Hypothalamus (tissue), 51 donors: ENCODE results near the gene HEATR5A.
"Not testable (repeated sequence)": the region's sequence is repeated elsewhere in the genome, so short reads cannot be mapped to it uniquely, and the experiment has no call there.

ENCODE experiments used
- DNase-seq, 51 donors: peaks; one replicate each; lab custom pipeline; 2025; lab: John Stamatoyannopoulos, UW

HEATR5A gene

GRCh38 chr14:31287294-31287972 lies 132.9 kb downstream of the HEATR5A start:
- DNase-seq = no peak

- DNase-seq = no peak
Measured at GRCh38 chr14:31286456-31287293, 133.7 kb downstream of the HEATR5A start.

- DNase-seq = no peak
Measured at GRCh38 chr14:31283578-31284252, 136.6 kb downstream of the HEATR5A start.

GRCh38 chr14:31283153-31283552 lies 137.2 kb downstream of the HEATR5A start:
- DNase-seq = no peak

- DNase-seq = no peak
Measured at GRCh38 chr14:31280871-31281220, 139.5 kb downstream of the HEATR5A start.

- no peak for DNase-seq
Measured at GRCh38 chr14:31280132-31280870, 140.0 kb downstream of the HEATR5A start.

- no peak for DNase-seq
Measured at GRCh38 chr14:31278883-31279282, 141.5 kb downstream of the HEATR5A start.

- no peak for DNase-seq
Measured at GRCh38 chr14:31277085-31277484, 143.3 kb downstream of the HEATR5A start.

GRCh38 chr14:31276417-31276816 lies 143.9 kb downstream of the HEATR5A start:
- DNase-seq = not testable (repeated sequence)

- no peak for DNase-seq
Measured at GRCh38 chr14:31275731-31276130, 144.6 kb downstream of the HEATR5A start.

GRCh38 chr14:31271648-31272047 lies 148.7 kb downstream of the HEATR5A start:
- DNase-seq = no peak

GRCh38 chr14:31270196-31270772 lies 150.1 kb downstream of the HEATR5A start:
- no peak for DNase-seq

- no peak for DNase-seq
Measured at GRCh38 chr14:31269634-31270195, 150.6 kb downstream of the HEATR5A start.

GRCh38 chr14:31268216-31268615 lies 152.1 kb downstream of the HEATR5A start:
- no peak for DNase-seq

GRCh38 chr14:31266437-31267331 lies 153.7 kb downstream of the HEATR5A start:
- no peak for DNase-seq

GRCh38 chr14:31265701-31266398 lies 154.5 kb downstream of the HEATR5A start:
- DNase-seq = no peak

- peak in 4 of 51 donors; percentile 3 to 20 (median 6) for DNase-seq
Measured at GRCh38 chr14:31263485-31264133, 156.7 kb downstream of the HEATR5A start.
